H9 (cell line): ENCODE measurements around the gene ALOX15B. TPM values are rescaled to one million over a fixed set of nuclear protein-coding genes. Genes with fewer than 3 reads are reported as not detected.

Source experiments
- DNase-seq: peaks from one replicate; pipeline ENCODE4 v3.0.0-alpha.2; 2017
- H2AFZ ChIP-seq: one replicate; pipeline ENCODE4 v1.6.1; 2013; ENCODE audit warnings: mild to moderate bottlenecking, low read length, control low read depth, moderate library complexity
- H2AK5ac ChIP-seq: 2 replicates; pipeline ENCODE4 v1.6.1; 2013; ENCODE audit warnings: low read length, control low read depth, mixed read lengths; ENCODE audit not compliant: insufficient read length
- H2BK120ac ChIP-seq: one replicate; pipeline ENCODE4 v1.6.1; 2013; ENCODE audit warnings: low read depth, mild to moderate bottlenecking, low read length, control low read depth, inconsistent platforms; ENCODE audit not compliant: poor library complexity, severe bottlenecking
- H2BK12ac ChIP-seq: 2 replicates; pipeline ENCODE4 v1.6.1; 2013; ENCODE audit warnings: low read length, control low read depth, mixed read lengths, low read depth; ENCODE audit not compliant: insufficient read length
- H2BK15ac ChIP-seq: 2 replicates; pipeline ENCODE4 v1.6.1; 2013; ENCODE audit warnings: low read depth, low read length, control low read depth
- H2BK20ac ChIP-seq: one replicate; pipeline ENCODE4 v1.6.1; 2013; ENCODE audit warnings: low read depth, mild to moderate bottlenecking, low read length, control low read depth, inconsistent platforms; ENCODE audit not compliant: poor library complexity, severe bottlenecking
- H2BK5ac ChIP-seq: 2 replicates; pipeline ENCODE4 v1.6.1; 2013; ENCODE audit warnings: low read length, control low read depth, mixed read lengths; ENCODE audit not compliant: insufficient read length
- H3K14ac ChIP-seq: 2 replicates; pipeline ENCODE4 v1.6.1; 2013; ENCODE audit warnings: low read length, control low read depth; ENCODE audit not compliant: insufficient read depth
- H3K18ac ChIP-seq: 2 replicates; pipeline ENCODE4 v1.6.1; 2013; ENCODE audit warnings: low read depth, mild to moderate bottlenecking, mixed read lengths, low read length, control low read depth; ENCODE audit not compliant: insufficient read length
- H3K23ac ChIP-seq: 2 replicates; pipeline ENCODE4 v1.6.1; 2013; ENCODE audit warnings: low read length, control low read depth, mixed read lengths, low read depth; ENCODE audit not compliant: insufficient read length
- H3K23me2 ChIP-seq: 2 replicates; pipeline ENCODE4 v1.6.1; 2013; ENCODE audit warnings: low read depth, mild to moderate bottlenecking, mixed read lengths, low read length, control low read depth; ENCODE audit not compliant: insufficient read length, poor library complexity, severe bottlenecking
- H3K27ac ChIP-seq: 2 replicates; pipeline ENCODE4 v1.5.1; 2013; ENCODE audit warnings: low read length, control low read depth, mixed read lengths, low read depth; ENCODE audit not compliant: insufficient read length
- H3K27me3 ChIP-seq: 2 replicates; pipeline ENCODE4 v1.6.1; 2013; ENCODE audit warnings: low read length, control low read depth, inconsistent platforms; ENCODE audit not compliant: insufficient read depth
- H3K4ac ChIP-seq: 2 replicates; pipeline ENCODE4 v1.6.1; 2013; ENCODE audit warnings: low read depth, mild to moderate bottlenecking, control low read depth, inconsistent platforms, low read length, moderate library complexity
- H3K4me1 ChIP-seq: 2 replicates; pipeline ENCODE4 v1.6.1; 2013; ENCODE audit warnings: low read length, control low read depth, inconsistent platforms; ENCODE audit not compliant: insufficient read depth
- H3K4me2 ChIP-seq: 2 replicates; pipeline ENCODE4 v1.6.1; 2013; ENCODE audit warnings: low read length, control low read depth, mixed read lengths; ENCODE audit not compliant: insufficient read length, insufficient read depth
- H3K56ac ChIP-seq: 2 replicates; pipeline ENCODE4 v1.6.1; 2013; ENCODE audit warnings: low read depth, mild to moderate bottlenecking, mixed read lengths, low read length, control low read depth; ENCODE audit not compliant: insufficient read length
- H3K79me1 ChIP-seq: 2 replicates; pipeline ENCODE4 v1.6.1; 2013; ENCODE audit warnings: low read depth, mild to moderate bottlenecking, moderate library complexity, low read length, control low read depth, inconsistent platforms; ENCODE audit not compliant: insufficient read depth, poor library complexity, severe bottlenecking
- H3K79me2 ChIP-seq: 2 replicates; pipeline ENCODE4 v1.6.1; 2013; ENCODE audit warnings: low read length, control low read depth, inconsistent platforms; ENCODE audit not compliant: insufficient read depth
- H3K9ac ChIP-seq: 2 replicates; pipeline ENCODE4 v1.6.1; 2013; ENCODE audit warnings: low read length, control low read depth, mixed read lengths; ENCODE audit not compliant: insufficient read length; ENCODE audit errors: extremely low read depth
- H3K9me3 ChIP-seq: one replicate; pipeline ENCODE4 v1.6.1; 2013; ENCODE audit warnings: low read depth, low read length, inconsistent platforms; ENCODE audit not compliant: control insufficient read depth
- H3T11ph ChIP-seq: one replicate; pipeline ENCODE4 v1.6.1; 2013; ENCODE audit warnings: mild to moderate bottlenecking, low read length, control low read depth, inconsistent platforms
- H4K20me1 ChIP-seq: one replicate; pipeline ENCODE4 v1.6.1; 2013; ENCODE audit not compliant: control insufficient read depth, insufficient read length, insufficient read depth
- H4K5ac ChIP-seq: 2 replicates; pipeline ENCODE4 v1.6.1; 2013; ENCODE audit warnings: low read depth, mild to moderate bottlenecking, mixed read lengths, low read length, control low read depth; ENCODE audit not compliant: insufficient read length
- H4K8ac ChIP-seq: replicated peaks from 2 replicates; pipeline ENCODE4 v1.6.1; 2013; ENCODE audit warnings: low read length, control low read depth, mixed read lengths, low read depth; ENCODE audit not compliant: insufficient read length
- H4K91ac ChIP-seq: 2 replicates; pipeline ENCODE4 v1.6.1; 2013; ENCODE audit warnings: low read depth, mild to moderate bottlenecking, moderate library complexity, mixed read lengths, low read length, control low read depth; ENCODE audit not compliant: insufficient read length
- H3K27ac Mint-ChIP-seq, 3 experiments: 2 replicates in 2 of 3; 3 replicates in 1 of 3; pipeline ENCODE4 v1.8.0; 2020 to 2021; ENCODE audit warnings: mixed read lengths in 3 of 3, mild to moderate bottlenecking in 1 of 3, moderate library complexity in 1 of 3
- H3K27me3 Mint-ChIP-seq: 2 replicates; pipeline ENCODE4 v1.8.0; 2021; ENCODE audit warnings: low read depth, mild to moderate bottlenecking, moderate library complexity, mixed read lengths
- H3K36me3 Mint-ChIP-seq, 3 experiments: 2 replicates in 2 of 3; 3 replicates in 1 of 3; pipeline ENCODE4 v1.8.0; 2020 to 2021; ENCODE audit warnings: low read depth in 3 of 3, mixed read lengths in 3 of 3; ENCODE audit not compliant: insufficient read depth in 1 of 3
- H3K4me1 Mint-ChIP-seq, 2 experiments: 2 replicates each; pipeline ENCODE4 v1.8.0; 2020; ENCODE audit warnings: mixed read lengths in 2 of 2
- H3K4me3 Mint-ChIP-seq, 2 experiments: 2 replicates in 1 of 2; 3 replicates in 1 of 2; pipeline ENCODE4 v1.8.0; 2020 to 2021; ENCODE audit warnings: mild to moderate bottlenecking in 2 of 2, mixed read lengths in 2 of 2, moderate library complexity in 1 of 2
- H3K9me3 Mint-ChIP-seq, 2 experiments: 2 replicates in 1 of 2; 3 replicates in 1 of 2; pipeline ENCODE4 v1.8.0; 2020; ENCODE audit warnings: mild to moderate bottlenecking in 2 of 2, mixed read lengths in 2 of 2, moderate library complexity in 1 of 2
- WGBS: extraction: QIAGEN DNeasy Blood & Tissue Kit; methylation state at CpG from one replicate; pipeline ENCODE4 v1.1.7; 2013; ENCODE audit warnings: missing lambda C conversion rate, low lambda C conversion rate, mixed read lengths; ENCODE audit not compliant: insufficient read length; ENCODE audit errors: extremely low coverage; 5-methylcytosine and 5-hydroxymethylcytosine counted together
- total RNA-seq: library from RNA; stranded (reverse); gene quantifications from 2 replicates; pipeline ENCODE4 v1.2.1, GENCODE V29; 2021
- TF ChIP-seq, protein P1 (sequence below): fragments of 200-600 bp; sonication (generic); conservative IDR thresholded peaks from 3 replicates; pipeline ENCODE4 v1.8.0; 2021; ENCODE audit warnings: antibody characterized with exemption, mild to moderate bottlenecking

Gene ALOX15B
- total RNA-seq, 1 experiment from 2014 or later, result not detected

DNA sequence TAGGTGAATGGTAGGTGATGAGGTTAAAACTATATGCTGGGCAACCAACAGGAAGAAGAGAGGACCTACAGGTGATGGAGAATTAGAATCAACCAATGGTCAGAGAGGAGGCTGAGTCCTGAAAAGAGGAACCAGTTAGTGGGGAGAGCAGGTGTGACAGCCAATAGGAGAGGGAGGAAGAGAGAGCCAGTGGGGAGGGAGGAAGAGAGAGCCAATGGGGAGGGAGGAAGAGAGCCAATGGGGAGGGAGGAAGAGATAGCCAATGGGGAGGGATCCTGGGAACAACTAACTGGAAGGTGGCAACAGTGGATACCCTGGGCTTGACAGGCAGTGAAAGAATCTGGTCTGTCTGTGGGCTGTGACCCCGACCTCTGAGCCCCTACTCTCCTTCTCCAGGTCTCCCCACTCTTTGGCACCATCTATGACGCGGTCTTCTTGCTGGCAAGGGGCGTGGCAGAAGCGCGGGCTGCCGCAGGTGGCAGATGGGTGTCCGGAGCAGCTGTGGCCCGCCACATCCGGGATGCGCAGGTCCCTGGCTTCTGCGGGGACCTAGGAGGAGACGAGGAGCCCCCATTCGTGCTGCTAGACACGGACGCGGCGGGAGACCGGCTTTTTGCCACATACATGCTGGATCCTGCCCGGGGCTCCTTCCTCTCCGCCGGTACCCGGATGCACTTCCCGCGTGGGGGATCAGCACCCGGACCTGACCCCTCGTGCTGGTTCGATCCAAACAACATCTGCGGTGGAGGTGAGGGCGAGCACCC lies 32.7 kb upstream of the ALOX15B start:
- Histone ChIP-seq H3K9ac (no peak overlapping the region), H3K4ac (no peak overlapping the region), H4K20me1 (no peaks in the 10 kb centered on the region), H2AK5ac (no peak overlapping the region), H3K27ac (no peak overlapping the region), H2BK120ac (no peak overlapping the region), H3K79me2 (no peaks in the 10 kb centered on the region), H2BK5ac (no peak overlapping the region), H3K56ac (no peak overlapping the region), H2BK20ac (no peak overlapping the region), H3K27me3 (peaks cover 8% of the 10 kb centered on the region; the same call in 1 of the 2 replicates), H2BK12ac (no peak overlapping the region), H4K91ac (no peak overlapping the region), H3T11ph (no peak overlapping the region), H3K23ac (no peak overlapping the region), H3K18ac (no peak overlapping the region), H3K4me1 (no peaks in the 10 kb centered on the region; the same call in 1 of the 2 replicates), H2AFZ (no peak overlapping the region), H3K14ac (no peak overlapping the region), H4K5ac (no peak overlapping the region), H3K79me1 (no peaks in the 10 kb centered on the region), H2BK15ac (no peak overlapping the region), H3K9me3 (no peaks in the 10 kb centered on the region), H3K4me2 (no peak overlapping the region), H3K23me2 (no peaks in the 10 kb centered on the region), H4K8ac (no peak overlapping the region)
- peaks cover 32% of the 10 kb centered on the region for H3K27me3 Mint-ChIP-seq
- H3K27ac Mint-ChIP-seq, result no peak overlapping the region; a peak in 1 of 7 replicates
- peaks cover 12 to 17% of the 10 kb centered on the region in 2 experiments for H3K4me1 Mint-ChIP-seq
- no peak overlapping the region; a peak in 2 of 5 replicates for H3K4me3 Mint-ChIP-seq
- WGBS, result no CpG with 5 or more reads among the region's 30 CpGs
- H3K9me3 Mint-ChIP-seq, result no peaks in the 10 kb centered on the region; a peak in 1 of 5 replicates
- TF ChIP-seq, protein P1, sequence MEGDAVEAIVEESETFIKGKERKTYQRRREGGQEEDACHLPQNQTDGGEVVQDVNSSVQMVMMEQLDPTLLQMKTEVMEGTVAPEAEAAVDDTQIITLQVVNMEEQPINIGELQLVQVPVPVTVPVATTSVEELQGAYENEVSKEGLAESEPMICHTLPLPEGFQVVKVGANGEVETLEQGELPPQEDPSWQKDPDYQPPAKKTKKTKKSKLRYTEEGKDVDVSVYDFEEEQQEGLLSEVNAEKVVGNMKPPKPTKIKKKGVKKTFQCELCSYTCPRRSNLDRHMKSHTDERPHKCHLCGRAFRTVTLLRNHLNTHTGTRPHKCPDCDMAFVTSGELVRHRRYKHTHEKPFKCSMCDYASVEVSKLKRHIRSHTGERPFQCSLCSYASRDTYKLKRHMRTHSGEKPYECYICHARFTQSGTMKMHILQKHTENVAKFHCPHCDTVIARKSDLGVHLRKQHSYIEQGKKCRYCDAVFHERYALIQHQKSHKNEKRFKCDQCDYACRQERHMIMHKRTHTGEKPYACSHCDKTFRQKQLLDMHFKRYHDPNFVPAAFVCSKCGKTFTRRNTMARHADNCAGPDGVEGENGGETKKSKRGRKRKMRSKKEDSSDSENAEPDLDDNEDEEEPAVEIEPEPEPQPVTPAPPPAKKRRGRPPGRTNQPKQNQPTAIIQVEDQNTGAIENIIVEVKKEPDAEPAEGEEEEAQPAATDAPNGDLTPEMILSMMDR, result no peak
- H3K36me3 Mint-ChIP-seq, result no peaks in the 10 kb centered on the region
- DNase-seq, result no peak
